WTC11 (cell line): ENCODE results near the gene MYO5C.

Source experiments
- ZBTB21 ChIP-seq: sonication (generic); formaldehyde crosslinking; IDR thresholded peaks from 2 replicates; pipeline ENCODE4 v1.8.1; 2023; ENCODE audit warnings: mild to moderate bottlenecking, missing genetic modification reagents, borderline replicate concordance
- TF ChIP-seq, protein P1 (sequence below): fragments of 200-600 bp; IDR thresholded peaks from 2 replicates; pipeline ENCODE4 v1.8.0; 2022; ENCODE audit warnings: antibody characterized with exemption
- TF ChIP-seq, protein P2 (sequence below): sonication (generic); formaldehyde crosslinking; IDR thresholded peaks from 2 replicates; pipeline ENCODE4 v1.8.0; 2023; ENCODE audit warnings: missing genetic modification reagents, mild to moderate bottlenecking, borderline replicate concordance

DNA sequence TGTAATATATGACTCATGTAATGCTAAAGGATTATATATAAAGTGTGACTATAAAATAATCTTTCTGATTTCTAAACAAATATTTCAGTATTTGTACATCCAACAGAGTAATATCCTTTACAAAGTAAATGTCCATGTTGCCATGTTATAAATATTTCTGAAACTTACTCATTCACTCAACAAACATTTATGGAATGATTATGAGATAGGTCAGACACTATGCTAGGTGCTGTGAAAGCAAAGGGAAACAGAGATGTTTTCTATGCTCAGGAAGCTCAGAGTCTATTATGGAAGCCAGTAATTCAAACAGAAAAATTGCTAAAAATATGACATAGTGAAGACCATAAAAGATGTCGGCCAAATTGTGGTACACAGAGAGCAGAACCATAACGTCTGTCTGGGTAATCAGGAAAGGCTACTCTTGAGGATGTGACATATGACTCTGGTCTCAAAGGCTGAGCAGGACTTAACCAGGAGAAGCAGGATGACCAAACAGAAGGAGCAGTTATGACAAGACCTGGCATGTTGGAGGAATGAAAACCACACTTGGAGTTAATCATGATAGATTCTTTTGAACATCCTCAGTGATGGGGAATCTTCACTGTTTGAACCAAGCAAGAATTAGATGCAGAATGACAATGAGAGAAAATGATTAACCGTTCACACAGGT, 39.0 kb upstream of the MYO5C start:
- TF ChIP-seq ZBTB21 (CRISPR knock-in tag): no peak
- TF ChIP-seq, protein P1, sequence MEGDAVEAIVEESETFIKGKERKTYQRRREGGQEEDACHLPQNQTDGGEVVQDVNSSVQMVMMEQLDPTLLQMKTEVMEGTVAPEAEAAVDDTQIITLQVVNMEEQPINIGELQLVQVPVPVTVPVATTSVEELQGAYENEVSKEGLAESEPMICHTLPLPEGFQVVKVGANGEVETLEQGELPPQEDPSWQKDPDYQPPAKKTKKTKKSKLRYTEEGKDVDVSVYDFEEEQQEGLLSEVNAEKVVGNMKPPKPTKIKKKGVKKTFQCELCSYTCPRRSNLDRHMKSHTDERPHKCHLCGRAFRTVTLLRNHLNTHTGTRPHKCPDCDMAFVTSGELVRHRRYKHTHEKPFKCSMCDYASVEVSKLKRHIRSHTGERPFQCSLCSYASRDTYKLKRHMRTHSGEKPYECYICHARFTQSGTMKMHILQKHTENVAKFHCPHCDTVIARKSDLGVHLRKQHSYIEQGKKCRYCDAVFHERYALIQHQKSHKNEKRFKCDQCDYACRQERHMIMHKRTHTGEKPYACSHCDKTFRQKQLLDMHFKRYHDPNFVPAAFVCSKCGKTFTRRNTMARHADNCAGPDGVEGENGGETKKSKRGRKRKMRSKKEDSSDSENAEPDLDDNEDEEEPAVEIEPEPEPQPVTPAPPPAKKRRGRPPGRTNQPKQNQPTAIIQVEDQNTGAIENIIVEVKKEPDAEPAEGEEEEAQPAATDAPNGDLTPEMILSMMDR: no peak
- TF ChIP-seq, protein P2, sequence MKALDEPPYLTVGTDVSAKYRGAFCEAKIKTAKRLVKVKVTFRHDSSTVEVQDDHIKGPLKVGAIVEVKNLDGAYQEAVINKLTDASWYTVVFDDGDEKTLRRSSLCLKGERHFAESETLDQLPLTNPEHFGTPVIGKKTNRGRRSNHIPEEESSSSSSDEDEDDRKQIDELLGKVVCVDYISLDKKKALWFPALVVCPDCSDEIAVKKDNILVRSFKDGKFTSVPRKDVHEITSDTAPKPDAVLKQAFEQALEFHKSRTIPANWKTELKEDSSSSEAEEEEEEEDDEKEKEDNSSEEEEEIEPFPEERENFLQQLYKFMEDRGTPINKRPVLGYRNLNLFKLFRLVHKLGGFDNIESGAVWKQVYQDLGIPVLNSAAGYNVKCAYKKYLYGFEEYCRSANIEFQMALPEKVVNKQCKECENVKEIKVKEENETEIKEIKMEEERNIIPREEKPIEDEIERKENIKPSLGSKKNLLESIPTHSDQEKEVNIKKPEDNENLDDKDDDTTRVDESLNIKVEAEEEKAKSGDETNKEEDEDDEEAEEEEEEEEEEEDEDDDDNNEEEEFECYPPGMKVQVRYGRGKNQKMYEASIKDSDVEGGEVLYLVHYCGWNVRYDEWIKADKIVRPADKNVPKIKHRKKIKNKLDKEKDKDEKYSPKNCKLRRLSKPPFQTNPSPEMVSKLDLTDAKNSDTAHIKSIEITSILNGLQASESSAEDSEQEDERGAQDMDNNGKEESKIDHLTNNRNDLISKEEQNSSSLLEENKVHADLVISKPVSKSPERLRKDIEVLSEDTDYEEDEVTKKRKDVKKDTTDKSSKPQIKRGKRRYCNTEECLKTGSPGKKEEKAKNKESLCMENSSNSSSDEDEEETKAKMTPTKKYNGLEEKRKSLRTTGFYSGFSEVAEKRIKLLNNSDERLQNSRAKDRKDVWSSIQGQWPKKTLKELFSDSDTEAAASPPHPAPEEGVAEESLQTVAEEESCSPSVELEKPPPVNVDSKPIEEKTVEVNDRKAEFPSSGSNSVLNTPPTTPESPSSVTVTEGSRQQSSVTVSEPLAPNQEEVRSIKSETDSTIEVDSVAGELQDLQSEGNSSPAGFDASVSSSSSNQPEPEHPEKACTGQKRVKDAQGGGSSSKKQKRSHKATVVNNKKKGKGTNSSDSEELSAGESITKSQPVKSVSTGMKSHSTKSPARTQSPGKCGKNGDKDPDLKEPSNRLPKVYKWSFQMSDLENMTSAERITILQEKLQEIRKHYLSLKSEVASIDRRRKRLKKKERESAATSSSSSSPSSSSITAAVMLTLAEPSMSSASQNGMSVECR (CRISPR knock-in tag): no peak
